AG04450 (cell line): Measurements from ENCODE around the gene KCNQ2. TPM values are rescaled to one million over a fixed set of nuclear protein-coding genes. Genes with fewer than 3 reads are reported as not detected.

Experiments used
- CTCF ChIA-PET: fragments of 300-600, 350-600 bp; formaldehyde crosslinking; extraction: SDS; loops from one replicate; lab custom pipeline; 2022; ENCODE audit warnings: antibody characterized with exemption, inconsistent platforms; lab: Charles Lee
- POLR2A ChIA-PET: fragments of 350-600 bp; formaldehyde crosslinking; extraction: SDS; loops from one replicate; lab custom pipeline; 2021; ENCODE audit warnings: antibody characterized with exemption, inconsistent platforms; lab: Yijun Ruan, JAX
- DNase-seq: peaks from one replicate; pipeline ENCODE4 v3.0.0-alpha.2; 2011; ENCODE audit warnings: low read depth, low spot score
- H3K27ac ChIP-seq: one replicate; pipeline ENCODE4 v1.5.1; 2012; ENCODE audit warnings: low read depth, low read length, control low read depth
- H3K27me3 ChIP-seq: one replicate; pipeline ENCODE4 v1.6.0; 2012; ENCODE audit warnings: low read length; ENCODE audit not compliant: control insufficient read depth, insufficient read depth
- H3K4me3 ChIP-seq: 2 replicates; pipeline ENCODE4 v1.5.1; 2011; ENCODE audit warnings: mild to moderate bottlenecking, low read depth, low read length, control low read depth
- H3K9me3 ChIP-seq: 2 replicates; pipeline ENCODE4 v1.5.1; 2012; ENCODE audit warnings: low read length; ENCODE audit not compliant: control insufficient read depth, insufficient read depth
- polyA plus RNA-seq: library from polyadenylated mRNA; depleted of rRNA; stranded (reverse); fragments of >200 nt; gene quantifications from 2 replicates; pipeline ENCODE4 v1.2.3, GENCODE V29; 2011
- TF ChIP-seq, protein P1 (sequence below): IDR thresholded peaks from 2 replicates; pipeline ENCODE4 v1.5.1; 2011; ENCODE audit warnings: low read depth, low read length, control low read depth, inconsistent platforms

The KCNQ2 gene
- polyA plus RNA-seq, 1 experiment = not detected

DNA sequence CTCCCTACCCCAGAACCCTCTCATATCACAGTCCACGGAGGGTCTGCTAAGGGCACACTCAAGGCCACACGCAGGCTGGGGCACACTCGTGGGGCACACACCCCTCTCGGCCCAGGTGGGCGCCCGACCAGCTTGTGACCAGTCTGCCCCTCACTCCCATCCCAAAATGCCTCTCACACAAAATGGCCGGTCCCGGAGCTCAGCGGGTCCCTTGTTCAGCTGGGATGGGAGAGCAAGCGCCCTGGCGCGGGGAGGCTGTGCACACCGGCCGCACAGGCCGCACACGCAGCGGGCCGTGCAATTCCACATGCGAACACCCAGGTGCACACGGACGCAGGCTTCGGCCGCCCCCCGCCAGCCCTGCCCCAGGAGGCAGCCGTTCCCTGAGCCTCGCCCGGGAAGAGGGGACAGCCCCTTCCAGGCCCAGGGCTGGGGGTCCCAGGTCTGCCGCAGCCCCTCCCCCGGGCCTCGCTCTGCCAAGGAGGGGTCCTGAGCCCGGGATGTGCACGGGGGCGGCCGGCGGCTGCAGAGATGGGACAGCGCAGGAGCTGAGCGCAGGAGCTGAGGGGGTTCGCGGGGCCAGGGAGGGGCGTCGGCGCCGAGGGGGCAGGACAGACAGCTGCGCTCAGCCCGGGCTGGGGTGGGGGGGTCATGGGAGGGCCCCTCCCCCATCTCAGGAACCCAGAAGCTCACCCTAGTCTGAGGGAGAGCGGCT, 1.3 kb downstream of the KCNQ2 start:
- no peaks in the 10 kb centered on the region; the same call in 1 of the 2 replicates for H3K9me3 ChIP-seq
- TF ChIP-seq, protein P1, sequence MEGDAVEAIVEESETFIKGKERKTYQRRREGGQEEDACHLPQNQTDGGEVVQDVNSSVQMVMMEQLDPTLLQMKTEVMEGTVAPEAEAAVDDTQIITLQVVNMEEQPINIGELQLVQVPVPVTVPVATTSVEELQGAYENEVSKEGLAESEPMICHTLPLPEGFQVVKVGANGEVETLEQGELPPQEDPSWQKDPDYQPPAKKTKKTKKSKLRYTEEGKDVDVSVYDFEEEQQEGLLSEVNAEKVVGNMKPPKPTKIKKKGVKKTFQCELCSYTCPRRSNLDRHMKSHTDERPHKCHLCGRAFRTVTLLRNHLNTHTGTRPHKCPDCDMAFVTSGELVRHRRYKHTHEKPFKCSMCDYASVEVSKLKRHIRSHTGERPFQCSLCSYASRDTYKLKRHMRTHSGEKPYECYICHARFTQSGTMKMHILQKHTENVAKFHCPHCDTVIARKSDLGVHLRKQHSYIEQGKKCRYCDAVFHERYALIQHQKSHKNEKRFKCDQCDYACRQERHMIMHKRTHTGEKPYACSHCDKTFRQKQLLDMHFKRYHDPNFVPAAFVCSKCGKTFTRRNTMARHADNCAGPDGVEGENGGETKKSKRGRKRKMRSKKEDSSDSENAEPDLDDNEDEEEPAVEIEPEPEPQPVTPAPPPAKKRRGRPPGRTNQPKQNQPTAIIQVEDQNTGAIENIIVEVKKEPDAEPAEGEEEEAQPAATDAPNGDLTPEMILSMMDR = no peak
- CTCF ChIA-PET = no interaction called here
- POLR2A ChIA-PET = interaction anchor here (0.7 kb wide), 1 partner anchor 166 kb away, joined by 3 read pairs; no protein-coding TSS in a partner anchor
- no peak overlapping the region for H3K4me3 ChIP-seq
- H3K27me3 ChIP-seq = peaks cover 50% of the 10 kb centered on the region
- no peak overlapping the region for H3K27ac ChIP-seq
- DNase-seq = no peak

DNA sequence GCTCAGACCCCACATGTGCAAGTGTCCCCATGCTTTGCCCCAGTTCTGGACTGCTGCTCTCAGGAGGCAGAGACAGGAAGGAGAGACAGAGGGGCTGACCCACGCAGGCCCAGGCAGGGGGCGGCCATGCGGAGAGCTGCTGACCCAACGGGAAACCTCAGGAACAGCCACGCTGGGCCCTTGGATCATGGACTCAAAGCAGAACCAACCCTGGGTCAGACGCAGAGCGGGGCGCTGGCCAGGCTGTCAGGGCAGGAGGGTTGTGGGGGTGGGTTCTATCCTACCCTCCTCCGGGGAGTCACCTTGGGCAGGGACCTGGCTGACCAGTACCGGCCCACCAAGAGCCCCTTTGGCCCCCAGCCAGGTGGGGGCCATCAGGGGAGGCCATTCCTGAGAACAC, 2.0 kb downstream of the KCNQ2 start:
- TF ChIP-seq, protein P1 = no peak
- DNase-seq = no peak
- Histone ChIP-seq H3K4me3 (no peak overlapping the region), H3K27ac (no peak overlapping the region), H3K9me3 (no peaks in the 10 kb centered on the region; the same call in 1 of the 2 replicates), H3K27me3 (peaks cover 47% of the 10 kb centered on the region)
- POLR2A ChIA-PET = no interaction called here
- CTCF ChIA-PET = interaction anchor here (0.8 kb wide), 1 partner anchor 26 kb away, joined by 3 read pairs; no protein-coding TSS in a partner anchor

DNA sequence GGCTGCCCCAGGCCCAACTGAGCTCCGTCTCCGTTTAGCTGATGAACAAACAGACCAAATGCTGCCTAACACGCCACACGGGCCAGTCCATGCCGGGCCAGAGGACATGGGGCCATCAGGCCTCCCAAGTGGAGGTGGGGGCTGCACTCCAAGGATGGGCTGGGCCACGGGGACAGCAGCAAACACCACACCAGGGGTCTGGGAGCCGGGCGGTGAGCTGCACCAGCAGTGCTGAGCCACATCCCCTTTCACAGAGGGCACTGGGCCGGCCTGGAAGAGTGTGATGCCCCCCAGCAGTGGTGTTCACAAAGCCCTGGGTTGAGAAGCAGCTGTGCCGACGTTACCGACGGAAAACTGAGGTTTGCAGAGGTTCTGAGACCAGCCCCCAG, 2.7 kb downstream of the KCNQ2 start:
- Histone ChIP-seq H3K9me3 (no peaks in the 10 kb centered on the region; the same call in 1 of the 2 replicates), H3K27me3 (peaks cover 43% of the 10 kb centered on the region), H3K27ac (no peak overlapping the region), H3K4me3 (no peak overlapping the region)
- no peak for DNase-seq
- CTCF ChIA-PET = interaction anchor here (0.8 kb wide), 1 partner anchor 27 kb away, joined by 3 read pairs; no protein-coding TSS in a partner anchor
- POLR2A ChIA-PET = no interaction called here
- TF ChIP-seq, protein P1 = no peak

DNA sequence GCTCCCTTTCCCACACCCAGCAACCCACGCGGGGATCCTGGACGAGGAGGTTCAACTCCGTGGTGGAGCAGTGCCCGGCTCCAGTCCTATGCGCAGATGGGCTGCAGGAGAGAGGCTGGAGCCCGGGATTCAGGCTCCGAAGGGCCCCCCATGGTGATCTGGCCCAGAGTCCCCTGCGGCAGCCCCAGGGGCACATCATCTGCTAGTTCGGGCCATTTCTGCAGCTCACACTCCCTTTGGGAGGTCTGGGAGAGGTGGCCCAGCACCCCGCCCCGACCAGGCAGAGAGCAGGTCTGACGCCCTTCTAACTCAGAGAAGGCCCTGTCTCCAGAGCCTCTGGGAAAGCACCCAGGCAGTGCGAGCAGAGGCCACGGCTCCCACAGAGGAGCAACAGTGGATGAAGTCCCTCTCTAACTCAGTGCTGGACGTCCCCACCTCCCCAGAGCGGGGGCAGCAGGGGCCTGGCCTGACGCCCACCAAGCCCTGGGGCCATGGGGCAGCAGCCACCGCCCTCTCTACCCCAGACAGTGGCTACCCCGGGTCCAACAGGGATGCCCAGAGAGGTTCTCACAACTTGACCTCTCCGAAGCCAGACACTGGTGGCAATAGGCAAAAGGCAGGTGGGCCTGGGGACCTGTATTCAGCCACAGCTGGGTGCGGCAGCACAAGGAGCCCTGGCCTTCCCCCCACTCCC, 3.3 kb downstream of the KCNQ2 start:
- TF ChIP-seq, protein P1 = no peak
- H3K9me3 ChIP-seq = no peaks in the 10 kb centered on the region; the same call in 1 of the 2 replicates
- H3K27ac ChIP-seq = no peak overlapping the region
- CTCF ChIA-PET = no interaction called here
- peaks cover 40% of the 10 kb centered on the region for H3K27me3 ChIP-seq
- H3K4me3 ChIP-seq = no peak overlapping the region
- no peak for DNase-seq
- POLR2A ChIA-PET = no interaction called here

DNA sequence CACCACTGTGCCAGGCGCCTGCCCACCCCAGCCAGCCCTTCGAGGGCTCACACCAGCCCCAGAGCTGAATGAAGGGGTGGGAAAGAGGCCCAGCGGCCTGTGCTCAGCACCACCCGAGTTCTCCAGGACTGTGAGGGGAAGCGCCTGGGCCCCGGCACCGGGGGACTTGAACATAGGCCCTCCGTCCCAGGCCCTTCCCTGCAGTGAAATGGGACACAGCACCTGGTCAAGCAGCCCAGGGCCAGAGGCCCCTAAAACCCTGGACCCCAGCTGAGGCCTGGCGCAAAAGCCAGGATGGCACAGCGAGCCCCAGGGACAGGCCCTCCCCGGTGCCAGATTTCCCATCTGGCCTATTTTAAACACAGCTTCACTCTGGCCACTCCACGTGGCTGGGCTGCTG, 4.0 kb downstream of the KCNQ2 start:
- POLR2A ChIA-PET = no interaction called here
- TF ChIP-seq, protein P1 = no peak
- CTCF ChIA-PET = no interaction called here
- Histone ChIP-seq H3K27ac (no peak overlapping the region), H3K9me3 (no peaks in the 10 kb centered on the region; the same call in 1 of the 2 replicates), H3K27me3 (peaks cover 36% of the 10 kb centered on the region), H3K4me3 (no peak overlapping the region)
- DNase-seq = no peak
